ENCODE measurements around the gene ESRRG. TPM values are rescaled to one million over a fixed set of nuclear protein-coding genes. Genes with fewer than 3 reads are reported as not detected.
"Not testable (repeated sequence)": the region's sequence is repeated elsewhere in the genome, so short reads cannot be mapped to it uniquely, and the experiment has no call there.

The ESRRG gene
- total and polyA plus RNA-seq, 5 experiments from 2014 or later: not detected

GRCh38 chr1:216731562-216731961, 8.3 kb upstream of the ESRRG start:
- Mint-ChIP-seq H3K4me1 (no peaks in the 10 kb centered on the region), H3K36me3 (no peaks in the 10 kb centered on the region), H3K4me3 (no peak overlapping the region), H3K27me3 (peaks cover 0 to 4% (median 0%) of the 10 kb centered on the region in 5 donors), H3K27ac (no peak overlapping the region), H3K9me3 (peaks cover 0 to 8% (median 3%) of the 10 kb centered on the region in 9 donors)
- ATAC-seq (no peak), DNase-seq (no peak)
- POLR2A ChIA-PET: no interaction called here

GRCh38 chr1:216726435-216726834, 3.2 kb upstream of the ESRRG start:
- Mint-ChIP-seq H3K27me3 (peaks cover 5 to 28% (median 11%) of the 10 kb centered on the region in 5 donors), H3K36me3 (no peaks in the 10 kb centered on the region), H3K9me3 (peaks cover 0 to 6% (median 0%) of the 10 kb centered on the region in 9 donors), H3K4me3 (no peak overlapping the region), H3K4me1 (peaks cover 0 to 11% (median 3%) of the 10 kb centered on the region in 4 donors), H3K27ac (no peak overlapping the region)
- ATAC-seq (no peak), DNase-seq (no peak)
- POLR2A ChIA-PET: no interaction called here

GRCh38 chr1:216722821-216723220, 408 bp downstream of the ESRRG start:
- POLR2A ChIA-PET: no interaction called here
- ATAC-seq: no peak
- H3K27me3 Mint-ChIP-seq: peaks cover 5 to 28% (median 11%) of the 10 kb centered on the region in 5 donors
- no peak for DNase-seq
- no peaks in the 10 kb centered on the region for H3K36me3 Mint-ChIP-seq
- peak overlapping the region in 2 of 10 donors; percentile 25 to 46 for H3K4me3 Mint-ChIP-seq
- H3K4me1 Mint-ChIP-seq: peaks cover 0 to 11% (median 3%) of the 10 kb centered on the region in 4 donors
- no peak overlapping the region for H3K27ac Mint-ChIP-seq
- H3K9me3 Mint-ChIP-seq: peaks cover 0 to 6% (median 0%) of the 10 kb centered on the region in 9 donors

- no peak for ATAC-seq
- peaks cover 0 to 11% (median 3%) of the 10 kb centered on the region in 4 donors for H3K4me1 Mint-ChIP-seq
- DNase-seq: no peak
- no peaks in the 10 kb centered on the region for H3K36me3 Mint-ChIP-seq
- no peak overlapping the region for H3K27ac Mint-ChIP-seq
- H3K9me3 Mint-ChIP-seq: peaks cover 0 to 6% (median 0%) of the 10 kb centered on the region in 9 donors
- peaks cover 5 to 27% (median 11%) of the 10 kb centered on the region in 5 donors for H3K27me3 Mint-ChIP-seq
- H3K4me3 Mint-ChIP-seq: no peak overlapping the region
- POLR2A ChIA-PET: no interaction called here
Measured at GRCh38 chr1:216721863-216722262, 1.4 kb downstream of the ESRRG start.

GRCh38 chr1:216721062-216721461, 2.2 kb downstream of the ESRRG start:
- DNase-seq (no peak), ATAC-seq (no peak)
- Mint-ChIP-seq H3K36me3 (no peaks in the 10 kb centered on the region), H3K4me3 (no peak overlapping the region), H3K27ac (no peak overlapping the region), H3K4me1 (peaks cover 0 to 11% (median 3%) of the 10 kb centered on the region in 4 donors), H3K9me3 (peaks cover 0 to 6% (median 0%) of the 10 kb centered on the region in 9 donors), H3K27me3 (peaks cover 5 to 19% (median 11%) of the 10 kb centered on the region in 5 donors)
- POLR2A ChIA-PET: no interaction called here

GRCh38 chr1:216711712-216712111, 11.5 kb downstream of the ESRRG start:
- H3K4me1 Mint-ChIP-seq: no peaks in the 10 kb centered on the region
- POLR2A ChIA-PET: no interaction called here
- no peaks in the 10 kb centered on the region for H3K36me3 Mint-ChIP-seq
- H3K27me3 Mint-ChIP-seq: peaks cover 0 to 2% (median 0%) of the 10 kb centered on the region in 5 donors
- peaks cover 0 to 4% (median 0%) of the 10 kb centered on the region in 9 donors for H3K9me3 Mint-ChIP-seq
- no peak for ATAC-seq
- no peak for DNase-seq
- no peak overlapping the region for H3K4me3 Mint-ChIP-seq
- no peak overlapping the region for H3K27ac Mint-ChIP-seq

GRCh38 chr1:216710598-216711333, 12.5 kb downstream of the ESRRG start:
- H3K36me3 Mint-ChIP-seq: no peaks in the 10 kb centered on the region
- no peak for DNase-seq
- peaks cover 0 to 2% (median 0%) of the 10 kb centered on the region in 5 donors for H3K27me3 Mint-ChIP-seq
- POLR2A ChIA-PET: no interaction called here
- H3K9me3 Mint-ChIP-seq: peaks cover 0 to 4% (median 0%) of the 10 kb centered on the region in 9 donors
- ATAC-seq: no peak
- no peak overlapping the region for H3K27ac Mint-ChIP-seq
- H3K4me3 Mint-ChIP-seq: no peak overlapping the region
- no peaks in the 10 kb centered on the region for H3K4me1 Mint-ChIP-seq

- ATAC-seq: no peak
- no peak overlapping the region for H3K27ac Mint-ChIP-seq
- H3K27me3 Mint-ChIP-seq: peaks cover 0 to 2% (median 0%) of the 10 kb centered on the region in 5 donors
- H3K9me3 Mint-ChIP-seq: peaks cover 0 to 4% (median 0%) of the 10 kb centered on the region in 9 donors
- DNase-seq: no peak
- H3K36me3 Mint-ChIP-seq: no peaks in the 10 kb centered on the region
- POLR2A ChIA-PET: no interaction called here
- H3K4me1 Mint-ChIP-seq: no peaks in the 10 kb centered on the region
- H3K4me3 Mint-ChIP-seq: no peak overlapping the region
Measured at GRCh38 chr1:216710055-216710454, 13.2 kb downstream of the ESRRG start.

- POLR2A ChIA-PET: no interaction called here
- H3K4me1 Mint-ChIP-seq: no peaks in the 10 kb centered on the region
- DNase-seq (no peak), ATAC-seq (no peak)
- H3K27ac Mint-ChIP-seq: no peak overlapping the region
- no peaks in the 10 kb centered on the region for H3K36me3 Mint-ChIP-seq
- H3K4me3 Mint-ChIP-seq: no peak overlapping the region
- H3K9me3 Mint-ChIP-seq: peaks cover 0 to 6% (median 0%) of the 10 kb centered on the region in 9 donors
- peaks cover 0 to 2% (median 0%) of the 10 kb centered on the region in 5 donors for H3K27me3 Mint-ChIP-seq
Measured at GRCh38 chr1:216705676-216706075, 17.6 kb downstream of the ESRRG start.

GRCh38 chr1:216704065-216704464, 19.2 kb downstream of the ESRRG start:
- POLR2A ChIA-PET, H3K27ac Mint-ChIP-seq, H3K27me3 Mint-ChIP-seq, H3K4me3 Mint-ChIP-seq, H3K9me3 Mint-ChIP-seq, H3K4me1 Mint-ChIP-seq, H3K36me3 Mint-ChIP-seq, ATAC-seq, DNase-seq: not testable (repeated sequence)

GRCh38 chr1:216702170-216702569, 21.1 kb downstream of the ESRRG start:
- ATAC-seq (no peak), DNase-seq (no peak)
- H3K27ac Mint-ChIP-seq: no peak overlapping the region
- peaks cover 0 to 9% (median 4%) of the 10 kb centered on the region in 9 donors for H3K9me3 Mint-ChIP-seq
- H3K27me3 Mint-ChIP-seq: no peaks in the 10 kb centered on the region
- no peaks in the 10 kb centered on the region for H3K36me3 Mint-ChIP-seq
- POLR2A ChIA-PET: no interaction called here
- no peak overlapping the region for H3K4me3 Mint-ChIP-seq
- no peaks in the 10 kb centered on the region for H3K4me1 Mint-ChIP-seq

- Mint-ChIP-seq H3K27me3 (no peaks in the 10 kb centered on the region), H3K27ac (no peak overlapping the region), H3K4me1 (no peaks in the 10 kb centered on the region), H3K9me3 (peaks cover 0 to 10% (median 4%) of the 10 kb centered on the region in 9 donors), H3K36me3 (no peaks in the 10 kb centered on the region), H3K4me3 (no peak overlapping the region)
- DNase-seq: no peak
- POLR2A ChIA-PET: no interaction called here
- no peak for ATAC-seq
Measured at GRCh38 chr1:216700779-216701178, 22.4 kb downstream of the ESRRG start.

GRCh38 chr1:216691710-216692109, 31.5 kb downstream of the ESRRG start:
- H3K4me1 Mint-ChIP-seq: no peaks in the 10 kb centered on the region
- no peaks in the 10 kb centered on the region for H3K36me3 Mint-ChIP-seq
- DNase-seq: no peak
- H3K27me3 Mint-ChIP-seq: no peaks in the 10 kb centered on the region
- no peak for ATAC-seq
- H3K9me3 Mint-ChIP-seq: no peaks in the 10 kb centered on the region
- H3K27ac Mint-ChIP-seq: no peak overlapping the region
- POLR2A ChIA-PET: no interaction called here
- no peak overlapping the region for H3K4me3 Mint-ChIP-seq

- POLR2A ChIA-PET: no interaction called here
- H3K36me3 Mint-ChIP-seq: no peaks in the 10 kb centered on the region
- H3K27ac Mint-ChIP-seq: no peak overlapping the region
- no peaks in the 10 kb centered on the region for H3K4me1 Mint-ChIP-seq
- H3K4me3 Mint-ChIP-seq: no peak overlapping the region
- peaks cover 0 to 4% (median 0%) of the 10 kb centered on the region in 9 donors for H3K9me3 Mint-ChIP-seq
- ATAC-seq (no peak), DNase-seq (no peak)
- H3K27me3 Mint-ChIP-seq: no peaks in the 10 kb centered on the region
Measured at GRCh38 chr1:216690603-216691002, 32.6 kb downstream of the ESRRG start.
